Measurements from ENCODE around the gene ACCSL. TPM values are rescaled to one million over a fixed set of nuclear protein-coding genes. Genes with fewer than 3 reads are reported as not detected.

The ACCSL gene
- total RNA-seq, 1 experiment from 2014 or later, result not detected

DNA sequence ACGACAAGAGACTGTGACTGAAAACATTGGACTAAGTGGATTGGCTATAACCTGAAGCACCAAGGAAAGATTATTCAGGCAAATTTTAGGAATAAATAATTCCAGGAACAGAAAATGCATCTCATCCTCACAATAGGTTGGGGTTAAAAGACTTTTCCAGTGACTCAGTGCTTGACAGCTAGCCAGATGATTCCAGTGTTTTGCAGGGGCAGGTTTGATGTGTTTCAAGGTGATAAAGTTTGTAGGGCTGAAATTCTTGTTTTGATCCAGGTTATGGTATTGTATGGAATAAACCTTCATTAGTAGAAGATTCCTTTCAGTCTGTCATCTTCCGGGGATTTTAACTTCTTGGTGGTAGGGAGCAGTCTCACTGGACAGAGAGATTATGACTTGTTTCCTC, 50.0 kb downstream of the ACCSL start:
- DNase-seq (peak; percentile 64), ATAC-seq (no peak)
- H3K79me2 ChIP-seq (ENCODE audit: low read length), result peaks cover 60% of the 10 kb centered on the region

DNA sequence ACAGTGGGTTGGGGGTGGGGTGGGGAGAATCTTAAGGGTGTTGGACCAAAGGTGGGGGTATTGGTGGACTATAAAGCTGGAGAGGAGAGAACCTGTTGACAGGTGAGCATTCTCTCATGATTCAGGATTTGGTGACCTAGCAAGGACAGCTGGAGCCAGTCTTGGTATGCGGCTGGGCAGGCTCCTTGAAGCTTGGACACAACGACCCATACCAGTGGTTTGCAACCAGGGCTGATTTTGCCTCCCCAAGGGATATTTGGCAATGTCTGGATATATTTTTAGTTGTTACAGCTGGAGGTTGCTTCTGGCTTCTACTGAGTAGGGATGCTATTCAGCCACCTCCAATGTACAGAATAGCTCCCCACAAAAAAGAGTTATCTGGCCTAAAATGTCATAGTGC, 53.3 kb downstream of the ACCSL start:
- Histone ChIP-seq H3K79me2 (ENCODE audit: low read length) (peaks cover 64% of the 10 kb centered on the region), H3K36me3 (ENCODE audit: low read depth, low read length) (no peaks in the 10 kb centered on the region), H3K9me3 (ENCODE audit: low read length) (no peaks in the 10 kb centered on the region), H3K4me1 (ENCODE audit: insufficient read depth, low read length) (peaks cover 16% of the 10 kb centered on the region), H3K27ac (ENCODE audit: low read length) (no peak overlapping the region), H3K9ac (ENCODE audit: low read length) (no peak overlapping the region), H3K9me2 (replicated peaks; ENCODE audit: low read length) (no peaks in the 10 kb centered on the region), H3F3A (ENCODE audit: low read length, unreplicated experiment) (no peaks in the 10 kb centered on the region), H4K20me1 (ENCODE audit: low read length) (peaks cover 10% of the 10 kb centered on the region; the same call in 1 of the 2 replicates), H2AFZ (ENCODE audit: low read length) (no peak overlapping the region), H3K27me3 (ENCODE audit: low read length) (no peaks in the 10 kb centered on the region), H3K4me2 (ENCODE audit: low read length) (no peak overlapping the region), H3K4me3 (ENCODE audit: low read length) (no peak overlapping the region)
- intact Hi-C loops (cut with micrococcal nuclease), result no loop called here
- TF ChIP-seq, protein P1, sequence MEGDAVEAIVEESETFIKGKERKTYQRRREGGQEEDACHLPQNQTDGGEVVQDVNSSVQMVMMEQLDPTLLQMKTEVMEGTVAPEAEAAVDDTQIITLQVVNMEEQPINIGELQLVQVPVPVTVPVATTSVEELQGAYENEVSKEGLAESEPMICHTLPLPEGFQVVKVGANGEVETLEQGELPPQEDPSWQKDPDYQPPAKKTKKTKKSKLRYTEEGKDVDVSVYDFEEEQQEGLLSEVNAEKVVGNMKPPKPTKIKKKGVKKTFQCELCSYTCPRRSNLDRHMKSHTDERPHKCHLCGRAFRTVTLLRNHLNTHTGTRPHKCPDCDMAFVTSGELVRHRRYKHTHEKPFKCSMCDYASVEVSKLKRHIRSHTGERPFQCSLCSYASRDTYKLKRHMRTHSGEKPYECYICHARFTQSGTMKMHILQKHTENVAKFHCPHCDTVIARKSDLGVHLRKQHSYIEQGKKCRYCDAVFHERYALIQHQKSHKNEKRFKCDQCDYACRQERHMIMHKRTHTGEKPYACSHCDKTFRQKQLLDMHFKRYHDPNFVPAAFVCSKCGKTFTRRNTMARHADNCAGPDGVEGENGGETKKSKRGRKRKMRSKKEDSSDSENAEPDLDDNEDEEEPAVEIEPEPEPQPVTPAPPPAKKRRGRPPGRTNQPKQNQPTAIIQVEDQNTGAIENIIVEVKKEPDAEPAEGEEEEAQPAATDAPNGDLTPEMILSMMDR (conservative IDR thresholded peaks at IDR 0.05; ENCODE audit: low read depth, low read length), result no peak
- TF ChIP-seq EZH2 (IDR thresholded peaks at IDR 0.05; ENCODE audit: low read length, unreplicated experiment) (no peak), EZH2phosphoT487 (IDR thresholded peaks at IDR 0.05; ENCODE audit: borderline replicate concordance, low read length) (no peak)
- DNase-seq (no peak), ATAC-seq (no peak)
- ChIA-PET CTCF (no interaction called here), POLR2A (ENCODE audit: unreplicated experiment) (no interaction called here)
- BruUV-seq (replicated peaks), result no TSS peak

More for the DNA sequence above, 50.0 kb downstream of the ACCSL start:
- Histone ChIP-seq H3K4me3 (ENCODE audit: low read length) (no peak overlapping the region), H3K9me3 (ENCODE audit: low read length) (no peaks in the 10 kb centered on the region), H3K9ac (ENCODE audit: low read length) (no peak overlapping the region), H3F3A (ENCODE audit: low read length, unreplicated experiment) (no peaks in the 10 kb centered on the region), H4K20me1 (ENCODE audit: low read length) (peaks cover 10% of the 10 kb centered on the region; the same call in 1 of the 2 replicates), H3K36me3 (ENCODE audit: low read depth, low read length) (no peaks in the 10 kb centered on the region), H3K27ac (ENCODE audit: low read length) (no peak overlapping the region), H3K4me1 (ENCODE audit: insufficient read depth, low read length) (peaks cover 16% of the 10 kb centered on the region), H2AFZ (ENCODE audit: low read length) (no peak overlapping the region), H3K4me2 (ENCODE audit: low read length) (peak overlapping the region; percentile 44; the same call in 1 of the 2 replicates), H3K27me3 (ENCODE audit: low read length) (no peaks in the 10 kb centered on the region), H3K9me2 (replicated peaks; ENCODE audit: low read length) (no peaks in the 10 kb centered on the region)
- ChIA-PET POLR2A (ENCODE audit: unreplicated experiment) (no interaction called here), CTCF (no interaction called here)
- TF ChIP-seq EZH2phosphoT487 (IDR thresholded peaks at IDR 0.05; ENCODE audit: borderline replicate concordance, low read length), result no peak
- TF ChIP-seq, protein P1 (conservative IDR thresholded peaks at IDR 0.05; ENCODE audit: low read depth, low read length), result no peak
- no peak for TF ChIP-seq EZH2 (IDR thresholded peaks at IDR 0.05; ENCODE audit: low read length, unreplicated experiment)
- no TSS peak for BruUV-seq (replicated peaks)
- intact Hi-C loops (cut with micrococcal nuclease), result no loop called here

DNA sequence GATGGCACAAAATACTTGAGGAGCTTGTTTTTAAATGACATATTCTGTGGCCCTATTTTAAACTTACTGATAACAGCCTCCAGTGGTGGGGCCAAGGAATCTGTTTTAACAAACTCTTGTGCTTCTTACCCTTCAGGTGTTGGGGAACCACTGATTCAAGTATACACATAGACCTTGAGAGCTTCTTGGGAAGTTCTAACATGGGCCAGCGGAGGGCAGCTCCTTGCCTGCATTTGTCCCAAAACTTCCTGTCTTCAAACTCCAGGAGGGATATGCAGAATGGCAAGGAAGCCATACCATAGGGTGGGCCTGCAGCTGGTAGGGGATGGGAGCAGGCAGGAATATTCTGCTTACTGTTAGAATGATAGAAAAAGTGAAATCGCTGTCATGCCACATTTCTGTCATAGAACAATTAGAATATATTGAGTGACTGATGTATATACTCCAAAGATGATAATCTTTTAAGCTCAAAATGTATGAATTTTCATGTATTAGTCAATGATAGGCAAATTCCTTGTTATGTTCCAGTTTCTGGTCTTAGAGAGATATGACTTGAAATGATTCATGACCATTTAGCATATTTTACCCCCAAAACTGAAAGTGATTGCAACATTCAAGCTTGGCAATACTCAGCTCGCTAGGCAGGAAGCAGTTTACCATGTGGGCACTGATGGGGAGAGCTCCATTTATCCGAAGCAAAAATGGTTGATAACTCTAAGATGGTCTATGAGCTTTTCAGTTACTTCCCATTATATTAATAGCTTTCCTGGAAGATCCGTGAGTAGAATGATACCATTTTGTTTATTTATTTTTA, 56.9 kb downstream of the ACCSL start:
- Histone ChIP-seq H4K20me1 (ENCODE audit: low read length) (no peaks in the 10 kb centered on the region), H3K9me2 (replicated peaks; ENCODE audit: low read length) (no peaks in the 10 kb centered on the region), H2AFZ (ENCODE audit: low read length) (no peak overlapping the region), H3F3A (ENCODE audit: low read length, unreplicated experiment) (no peaks in the 10 kb centered on the region), H3K9me3 (ENCODE audit: low read length) (no peaks in the 10 kb centered on the region), H3K79me2 (ENCODE audit: low read length) (peaks cover 37% of the 10 kb centered on the region), H3K9ac (ENCODE audit: low read length) (no peak overlapping the region), H3K4me3 (ENCODE audit: low read length) (no peak overlapping the region), H3K4me1 (ENCODE audit: insufficient read depth, low read length) (no peaks in the 10 kb centered on the region), H3K4me2 (ENCODE audit: low read length) (no peak overlapping the region), H3K36me3 (ENCODE audit: low read depth, low read length) (no peaks in the 10 kb centered on the region; the same call in 1 of the 2 replicates), H3K27me3 (ENCODE audit: low read length) (no peaks in the 10 kb centered on the region), H3K27ac (ENCODE audit: low read length) (no peak overlapping the region)
- no TSS peak for BruUV-seq (replicated peaks)
- POLR2A ChIA-PET (ENCODE audit: unreplicated experiment), result no interaction called here
- CTCF ChIA-PET, result interaction anchor here (0.6 kb wide), 1 partner anchor 132 kb away, joined by 3 read pairs; no protein-coding TSS in a partner anchor
- TF ChIP-seq, protein P1 (conservative IDR thresholded peaks at IDR 0.05; ENCODE audit: low read depth, low read length), result peak; percentile 32; the same call in 1 of the 2 replicates
- no peak for TF ChIP-seq EZH2phosphoT487 (IDR thresholded peaks at IDR 0.05; ENCODE audit: borderline replicate concordance, low read length)
- peak; percentile 4 for DNase-seq
- no peak for ATAC-seq
- intact Hi-C loops (cut with micrococcal nuclease), result no loop called here
